BJ (cell line): ENCODE measurements around the gene PIP4K2A. TPM values are rescaled to one million over a fixed set of nuclear protein-coding genes. Genes with fewer than 3 reads are reported as not detected.

ENCODE experiments used
- CTCF ChIA-PET: fragments of 350-600 bp; formaldehyde crosslinking; extraction: SDS; loops from one replicate; lab custom pipeline; 2021; ENCODE audit warnings: antibody characterized with exemption, inconsistent platforms; lab: Yijun Ruan, JAX
- POLR2A ChIA-PET: fragments of 300-600 bp; sonication (Branson Sonifier 250); formaldehyde crosslinking; extraction: SDS; loops from one replicate; lab custom pipeline; 2021; ENCODE audit warnings: antibody characterized with exemption; lab: Charles Lee
- DNase-seq: peaks from one replicate; pipeline ENCODE4 v3.0.0-alpha.2; 2011; ENCODE audit warnings: low read depth
- H3K27me3 ChIP-seq: 2 replicates; pipeline ENCODE4 v1.6.0; 2011; ENCODE audit warnings: low read length; ENCODE audit not compliant: control insufficient read depth, insufficient read depth
- H3K36me3 ChIP-seq: 2 replicates; pipeline ENCODE4 v1.5.1; 2011; ENCODE audit warnings: low read length; ENCODE audit not compliant: control insufficient read depth, insufficient read depth
- H3K4me3 ChIP-seq: 2 replicates; pipeline ENCODE4 v1.5.1; 2011; ENCODE audit warnings: low read depth, mild to moderate bottlenecking, control low read depth, low read length
- polyA plus RNA-seq: library from polyadenylated mRNA; depleted of rRNA; stranded (reverse); fragments of >200 nt; gene quantifications from 2 replicates; pipeline ENCODE4 v1.2.3, GENCODE V29; 2011
- TF ChIP-seq, protein P1 (sequence below): IDR thresholded peaks from 2 replicates; pipeline ENCODE4 v1.5.1; 2011; ENCODE audit warnings: low read depth, mild to moderate bottlenecking, control low read depth, inconsistent platforms, low read length, moderate library complexity; ENCODE audit not compliant: insufficient read depth

The PIP4K2A gene
- polyA plus RNA-seq, 1 experiment: 17.3 TPM

DNA sequence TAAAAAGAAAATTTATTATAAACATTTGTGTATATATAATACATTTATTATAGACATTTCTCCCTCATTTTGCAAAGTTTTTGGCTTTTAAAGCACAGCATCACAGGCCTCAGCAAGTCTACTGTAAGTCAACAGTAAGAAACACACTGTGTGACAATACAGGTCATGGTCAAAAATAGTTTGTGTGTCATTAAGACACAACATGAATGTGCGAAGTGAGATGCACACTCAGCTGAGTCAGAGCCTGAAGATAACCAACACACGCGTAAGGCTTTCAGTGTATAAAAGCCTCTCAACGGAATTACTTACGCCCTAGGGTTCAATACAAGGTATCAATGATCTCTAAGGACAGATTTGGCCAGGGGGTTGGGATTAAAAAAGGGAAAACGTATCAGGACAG lies 157.6 kb downstream of the PIP4K2A start:
- H3K4me3 ChIP-seq: no peak overlapping the region
- H3K27me3 ChIP-seq: no peaks in the 10 kb centered on the region
- no peak for DNase-seq
- CTCF ChIA-PET: no interaction called here
- H3K36me3 ChIP-seq: no peaks in the 10 kb centered on the region
- TF ChIP-seq, protein P1, sequence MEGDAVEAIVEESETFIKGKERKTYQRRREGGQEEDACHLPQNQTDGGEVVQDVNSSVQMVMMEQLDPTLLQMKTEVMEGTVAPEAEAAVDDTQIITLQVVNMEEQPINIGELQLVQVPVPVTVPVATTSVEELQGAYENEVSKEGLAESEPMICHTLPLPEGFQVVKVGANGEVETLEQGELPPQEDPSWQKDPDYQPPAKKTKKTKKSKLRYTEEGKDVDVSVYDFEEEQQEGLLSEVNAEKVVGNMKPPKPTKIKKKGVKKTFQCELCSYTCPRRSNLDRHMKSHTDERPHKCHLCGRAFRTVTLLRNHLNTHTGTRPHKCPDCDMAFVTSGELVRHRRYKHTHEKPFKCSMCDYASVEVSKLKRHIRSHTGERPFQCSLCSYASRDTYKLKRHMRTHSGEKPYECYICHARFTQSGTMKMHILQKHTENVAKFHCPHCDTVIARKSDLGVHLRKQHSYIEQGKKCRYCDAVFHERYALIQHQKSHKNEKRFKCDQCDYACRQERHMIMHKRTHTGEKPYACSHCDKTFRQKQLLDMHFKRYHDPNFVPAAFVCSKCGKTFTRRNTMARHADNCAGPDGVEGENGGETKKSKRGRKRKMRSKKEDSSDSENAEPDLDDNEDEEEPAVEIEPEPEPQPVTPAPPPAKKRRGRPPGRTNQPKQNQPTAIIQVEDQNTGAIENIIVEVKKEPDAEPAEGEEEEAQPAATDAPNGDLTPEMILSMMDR: no peak
- POLR2A ChIA-PET: no interaction called here

DNA sequence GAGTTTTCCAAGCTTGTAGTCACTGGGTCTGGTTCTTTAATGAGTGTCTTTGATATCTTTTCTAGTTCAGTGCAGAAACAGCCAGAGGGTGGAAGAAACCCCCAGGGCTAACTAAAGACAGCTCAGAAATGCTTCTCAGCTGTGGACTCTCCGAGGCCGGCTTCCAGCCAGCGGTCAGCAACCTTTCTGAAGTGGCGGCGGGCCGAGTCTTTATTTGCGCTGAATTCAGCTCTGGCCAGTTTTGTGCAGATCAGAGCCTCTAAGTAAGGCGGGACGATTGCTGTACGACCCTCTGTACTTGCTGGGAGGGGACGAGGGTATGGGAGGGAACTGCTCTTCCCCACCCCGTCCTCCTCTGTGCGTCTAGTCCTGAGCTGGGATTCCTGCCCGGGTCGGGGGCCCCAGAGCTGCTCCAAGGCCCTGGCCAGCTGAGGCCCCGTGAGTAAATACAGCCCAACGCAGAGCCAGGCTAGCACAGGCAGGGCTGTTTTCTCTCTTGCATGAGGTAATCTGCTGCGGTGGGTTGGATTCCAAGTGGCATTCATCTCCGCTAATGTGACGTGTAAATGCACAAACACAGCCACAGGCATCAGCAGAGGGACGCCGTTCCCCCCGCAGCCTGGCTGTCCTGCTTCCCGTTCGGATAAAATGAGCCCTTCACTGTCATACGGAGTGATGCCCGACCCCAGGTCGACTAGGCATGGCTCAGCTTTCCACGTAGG lies 159.8 kb downstream of the PIP4K2A start:
- DNase-seq: peak; percentile 17
- H3K4me3 ChIP-seq: no peak overlapping the region
- H3K27me3 ChIP-seq: no peaks in the 10 kb centered on the region
- ChIA-PET CTCF (interaction anchor here (1.0 to 1.5 kb wide), 5 partner anchors 12 to 544 kb away, joined by 3 to 5 read pairs (median 4); no protein-coding TSS in a partner anchor), POLR2A (no interaction called here)
- TF ChIP-seq, protein P1: no peak
- H3K36me3 ChIP-seq: no peaks in the 10 kb centered on the region

DNA sequence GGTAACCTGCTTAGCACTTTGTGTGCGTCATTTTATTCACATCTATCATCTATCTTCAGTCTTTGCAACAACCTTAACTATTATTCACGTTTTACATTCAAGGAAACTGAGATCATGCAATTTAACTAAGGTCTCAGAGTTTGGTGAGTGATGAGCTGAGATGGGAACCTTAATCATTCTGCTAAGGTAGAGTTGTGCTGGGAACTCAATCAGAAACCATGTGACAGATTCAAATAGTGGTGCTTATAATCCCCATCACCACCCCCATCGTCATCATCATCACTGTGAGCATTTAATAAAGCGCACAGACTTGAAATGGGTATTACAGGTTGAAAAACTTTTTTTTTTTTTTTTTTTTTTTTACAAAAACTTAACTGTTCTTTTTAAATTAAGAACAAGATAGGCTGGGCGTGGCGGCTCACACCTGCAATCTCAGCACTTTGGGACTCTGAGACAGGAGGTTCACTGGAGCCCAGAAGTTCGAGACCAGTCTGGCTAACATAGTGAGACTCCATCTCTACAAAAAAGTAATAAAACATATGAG lies 160.9 kb downstream of the PIP4K2A start:
- Histone ChIP-seq H3K4me3 (no peak overlapping the region), H3K27me3 (no peaks in the 10 kb centered on the region), H3K36me3 (no peaks in the 10 kb centered on the region)
- ChIA-PET POLR2A (no interaction called here), CTCF (interaction anchor here (1.0 to 1.5 kb wide), 5 partner anchors 8 to 436 kb away, joined by 3 to 5 read pairs (median 4); no protein-coding TSS in a partner anchor)
- DNase-seq: no peak
- TF ChIP-seq, protein P1: no peak

DNA sequence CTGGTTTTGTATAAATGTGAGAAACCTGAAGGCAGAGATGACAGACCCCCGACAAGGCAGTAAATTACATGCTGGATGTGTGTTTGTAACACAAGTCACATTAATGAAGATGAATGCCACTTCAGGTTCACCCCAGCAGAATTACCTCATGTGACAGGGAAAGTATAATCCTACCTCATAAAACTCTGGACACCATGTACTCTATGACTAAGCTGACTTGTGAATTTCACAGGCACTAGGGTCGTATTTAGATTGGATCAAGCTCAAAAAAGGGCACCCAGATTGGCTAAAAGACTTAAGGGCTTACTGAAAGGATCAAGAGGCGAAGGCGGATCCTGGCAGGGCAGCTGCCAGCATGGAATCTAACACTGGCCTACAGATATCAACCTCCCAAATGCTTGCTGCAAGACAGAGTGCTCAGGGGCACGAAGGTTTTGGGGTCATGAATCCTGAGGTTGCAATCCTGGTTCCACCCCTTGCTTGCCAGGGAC lies 161.4 kb downstream of the PIP4K2A start:
- CTCF ChIA-PET: interaction anchor here (1.4 to 1.5 kb wide), 2 partner anchors 9 to 437 kb away, joined by 3 to 4 read pairs; no protein-coding TSS in a partner anchor
- Histone ChIP-seq H3K4me3 (no peak overlapping the region), H3K27me3 (no peaks in the 10 kb centered on the region), H3K36me3 (no peaks in the 10 kb centered on the region)
- no peak for DNase-seq
- POLR2A ChIA-PET: no interaction called here
- TF ChIP-seq, protein P1: no peak

DNA sequence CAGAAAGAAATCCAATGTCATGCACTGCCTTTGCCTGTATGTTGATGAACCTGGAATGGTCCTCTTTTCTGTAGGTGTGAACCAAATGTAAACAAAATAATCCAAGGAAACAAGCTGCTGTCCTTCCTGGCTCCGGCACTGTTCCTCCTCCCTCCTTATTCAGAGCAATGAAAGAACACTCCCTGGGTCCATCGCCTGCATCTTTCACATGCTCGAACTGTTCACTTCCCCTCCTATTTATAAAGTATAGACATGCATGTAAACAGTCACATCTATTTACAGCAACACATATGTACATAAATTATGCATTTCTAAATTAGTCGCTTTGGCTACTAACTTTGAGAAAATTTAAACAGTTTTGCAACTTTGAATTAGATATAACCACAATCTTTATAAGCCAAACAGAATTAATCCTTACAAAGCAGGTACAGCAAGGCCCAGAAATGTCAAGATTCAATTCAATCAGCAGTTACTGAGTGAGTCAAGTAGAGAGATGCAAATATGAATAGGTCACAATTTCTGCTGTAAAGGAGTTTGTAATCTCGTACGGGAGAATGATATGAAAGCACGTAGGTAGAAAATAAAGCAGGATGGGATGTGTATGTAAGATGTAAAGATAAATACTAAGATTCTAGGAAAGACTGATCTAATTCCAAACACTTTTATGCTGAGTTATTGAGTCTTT lies 162.6 kb downstream of the PIP4K2A start:
- DNase-seq: no peak
- Histone ChIP-seq H3K4me3 (no peak overlapping the region), H3K36me3 (peaks cover 1% of the 10 kb centered on the region), H3K27me3 (no peaks in the 10 kb centered on the region)
- ChIA-PET CTCF (interaction anchor here (0.7 to 1.1 kb wide), 3 partner anchors 57 to 438 kb away, joined by 3 to 4 read pairs (median 3); no protein-coding TSS in a partner anchor), POLR2A (no interaction called here)
- TF ChIP-seq, protein P1: no peak
